Left ventricle myocardium superior (tissue), 1 donor: Measurements from ENCODE around the gene CACNA1B. TPM values are rescaled to one million over a fixed set of nuclear protein-coding genes. Genes with fewer than 3 reads are reported as not detected.
A peak's percentile ranks its signal among the peaks of the same experiment; 100 is the strongest.
"Not testable (repeated sequence)": the region's sequence is repeated elsewhere in the genome, so short reads cannot be mapped to it uniquely, and the experiment has no call there.

Experiments
- ATAC-seq: fragments of 200-7000 bp; cut with Tn5 transposase; one replicate; pipeline ENCODE4 v1.9.1; 2020; ENCODE audit warnings: mild to moderate bottlenecking, moderate library complexity
- DNase-seq: peaks from one replicate; pipeline ENCODE4 v3.0.0-alpha.2; 2020
- intact Hi-C: fragments of 100-400 bp; cut with micrococcal nuclease; formaldehyde crosslinking; loops from one replicate; pipeline ENCODE4 v1.11.0; 2022
- long read RNA-seq: library from polyadenylated mRNA; unstranded; transcript quantifications from one replicate; pipeline ENCODE4 v2.0.0, GENCODE V29; 2021
- total RNA-seq: library from RNA; stranded (reverse); fragmentation: NEBNext Ultra II Directional; extraction: Animal tissue kit (Norgen Biotek cat#: 25700); gene quantifications from one replicate; pipeline ENCODE4 v1.2.1, GENCODE V29; 2021
- donor health status: DM: no; HTN: yes; CAD: no; lungs with severe emphysema.

Gene CACNA1B
- total RNA-seq = 0.20 TPM
- long read RNA-seq, partial matches to known transcripts = 0 of 1 reads
- long read RNA-seq, other reads (novel, unspliced or antisense) = 1 of 1 reads

- intact Hi-C loops, ATAC-seq, DNase-seq: not testable (repeated sequence)
Measured at GRCh38 chr9:137877506-137878122, at the start of gene CACNA1B. CACNA1B (plus strand) TSS chr9:137877782; CDS start chr9:137877934, 152 bp downstream.

GRCh38 chr9:137827908-137828526, 49.6 kb upstream of the CACNA1B start:
- intact Hi-C loops = no loop called here
- ATAC-seq (no peak), DNase-seq (no peak)

- intact Hi-C loops = no loop called here
- ATAC-seq = no peak
- DNase-seq = peak; percentile 48
Measured at GRCh38 chr9:137828527-137829259, 48.9 kb upstream of the CACNA1B start.

- DNase-seq (no peak), ATAC-seq (no peak)
- intact Hi-C loops = no loop called here
Measured at GRCh38 chr9:137829260-137829996, 48.2 kb upstream of the CACNA1B start.

GRCh38 chr9:137832191-137832700, 45.3 kb upstream of the CACNA1B start:
- no peak for ATAC-seq

GRCh38 chr9:137832830-137833590, 44.6 kb upstream of the CACNA1B start:
- ATAC-seq (no peak), DNase-seq (no peak)
- intact Hi-C loops = no loop called here

More at GRCh38 chr9:137832191-137832700, 45.3 kb upstream of the CACNA1B start:
- no peak for DNase-seq
- intact Hi-C loops = no loop called here

GRCh38 chr9:137833721-137834613, 43.6 kb upstream of the CACNA1B start:
- DNase-seq = no peak
- peak; percentile 25 for ATAC-seq
- intact Hi-C loops = no loop called here

- no peak for ATAC-seq
- DNase-seq = no peak
- intact Hi-C loops = no loop called here
Measured at GRCh38 chr9:137834846-137835546, 42.6 kb upstream of the CACNA1B start.

GRCh38 chr9:137836151-137836830, 41.3 kb upstream of the CACNA1B start:
- DNase-seq (no peak), ATAC-seq (no peak)
- intact Hi-C loops = no loop called here

- ATAC-seq = no peak
- DNase-seq = no peak
- intact Hi-C loops = no loop called here
Measured at GRCh38 chr9:137836831-137837241, 40.7 kb upstream of the CACNA1B start.

- no peak for DNase-seq
- no peak for ATAC-seq
- intact Hi-C loops = no loop called here
Measured at GRCh38 chr9:137837345-137838278, 40.0 kb upstream of the CACNA1B start.

GRCh38 chr9:137838576-137838975, 39.0 kb upstream of the CACNA1B start:
- ATAC-seq (no peak), DNase-seq (no peak)
- intact Hi-C loops = no loop called here

GRCh38 chr9:137843355-137843754, 34.2 kb upstream of the CACNA1B start:
- no peak for DNase-seq
- intact Hi-C loops = no loop called here
- ATAC-seq = no peak

- intact Hi-C loops = no loop called here
- ATAC-seq (no peak), DNase-seq (no peak)
Measured at GRCh38 chr9:137851516-137852267, 25.9 kb upstream of the CACNA1B start.
